HCT116 (cell line): ENCODE results near the gene CENPE. TPM values are rescaled to one million over a fixed set of nuclear protein-coding genes. Genes with fewer than 3 reads are reported as not detected.

ENCODE experiments used
- total RNA-seq: library from RNA; stranded (reverse); gene quantifications from one replicate; pipeline ENCODE4 v1.2.1, GENCODE V29; 2021; ENCODE audit not compliant: unreplicated experiment

CENPE gene
- total RNA-seq, 1 experiment from 2014 or later, result 31.3 TPM

Other genes with a start within 250 kb of the CENPE start
- 0.74 TPM for gene SLC9B1, start 178.6 kb downstream of the CENPE start, total RNA-seq
- gene SLC9B2, start 121.6 kb downstream of the CENPE start, total RNA-seq, result 18.3 TPM
- gene BDH2, start 98.5 kb downstream of the CENPE start, total RNA-seq, result 5.0 TPM